H9 (cell line): ENCODE data around the gene VDAC2. TPM values are rescaled to one million over a fixed set of nuclear protein-coding genes. Genes with fewer than 3 reads are reported as not detected.

Source experiments
- DNase-seq: peaks from one replicate; pipeline ENCODE4 v3.0.0-alpha.2; 2017
- H2AFZ ChIP-seq: one replicate; pipeline ENCODE4 v1.6.1; 2013; ENCODE audit warnings: mild to moderate bottlenecking, low read length, control low read depth, moderate library complexity
- H2AK5ac ChIP-seq: 2 replicates; pipeline ENCODE4 v1.6.1; 2013; ENCODE audit warnings: low read length, control low read depth, mixed read lengths; ENCODE audit not compliant: insufficient read length
- H2BK120ac ChIP-seq: one replicate; pipeline ENCODE4 v1.6.1; 2013; ENCODE audit warnings: low read depth, mild to moderate bottlenecking, low read length, control low read depth, inconsistent platforms; ENCODE audit not compliant: poor library complexity, severe bottlenecking
- H2BK12ac ChIP-seq: 2 replicates; pipeline ENCODE4 v1.6.1; 2013; ENCODE audit warnings: low read length, control low read depth, mixed read lengths, low read depth; ENCODE audit not compliant: insufficient read length
- H2BK15ac ChIP-seq: 2 replicates; pipeline ENCODE4 v1.6.1; 2013; ENCODE audit warnings: low read depth, low read length, control low read depth
- H2BK20ac ChIP-seq: one replicate; pipeline ENCODE4 v1.6.1; 2013; ENCODE audit warnings: low read depth, mild to moderate bottlenecking, low read length, control low read depth, inconsistent platforms; ENCODE audit not compliant: poor library complexity, severe bottlenecking
- H2BK5ac ChIP-seq: 2 replicates; pipeline ENCODE4 v1.6.1; 2013; ENCODE audit warnings: low read length, control low read depth, mixed read lengths; ENCODE audit not compliant: insufficient read length
- H3K14ac ChIP-seq: 2 replicates; pipeline ENCODE4 v1.6.1; 2013; ENCODE audit warnings: low read length, control low read depth; ENCODE audit not compliant: insufficient read depth
- H3K18ac ChIP-seq: 2 replicates; pipeline ENCODE4 v1.6.1; 2013; ENCODE audit warnings: low read depth, mild to moderate bottlenecking, mixed read lengths, low read length, control low read depth; ENCODE audit not compliant: insufficient read length
- H3K23ac ChIP-seq: 2 replicates; pipeline ENCODE4 v1.6.1; 2013; ENCODE audit warnings: low read length, control low read depth, mixed read lengths, low read depth; ENCODE audit not compliant: insufficient read length
- H3K23me2 ChIP-seq: 2 replicates; pipeline ENCODE4 v1.6.1; 2013; ENCODE audit warnings: low read depth, mild to moderate bottlenecking, mixed read lengths, low read length, control low read depth; ENCODE audit not compliant: insufficient read length, poor library complexity, severe bottlenecking
- H3K27ac ChIP-seq: 2 replicates; pipeline ENCODE4 v1.5.1; 2013; ENCODE audit warnings: low read length, control low read depth, mixed read lengths, low read depth; ENCODE audit not compliant: insufficient read length
- H3K27me3 ChIP-seq: 2 replicates; pipeline ENCODE4 v1.6.1; 2013; ENCODE audit warnings: low read length, control low read depth, inconsistent platforms; ENCODE audit not compliant: insufficient read depth
- H3K4ac ChIP-seq: 2 replicates; pipeline ENCODE4 v1.6.1; 2013; ENCODE audit warnings: low read depth, mild to moderate bottlenecking, control low read depth, inconsistent platforms, low read length, moderate library complexity
- H3K4me1 ChIP-seq: 2 replicates; pipeline ENCODE4 v1.6.1; 2013; ENCODE audit warnings: low read length, control low read depth, inconsistent platforms; ENCODE audit not compliant: insufficient read depth
- H3K4me2 ChIP-seq: 2 replicates; pipeline ENCODE4 v1.6.1; 2013; ENCODE audit warnings: low read length, control low read depth, mixed read lengths; ENCODE audit not compliant: insufficient read length, insufficient read depth
- H3K56ac ChIP-seq: 2 replicates; pipeline ENCODE4 v1.6.1; 2013; ENCODE audit warnings: low read depth, mild to moderate bottlenecking, mixed read lengths, low read length, control low read depth; ENCODE audit not compliant: insufficient read length
- H3K79me1 ChIP-seq: 2 replicates; pipeline ENCODE4 v1.6.1; 2013; ENCODE audit warnings: low read depth, mild to moderate bottlenecking, moderate library complexity, low read length, control low read depth, inconsistent platforms; ENCODE audit not compliant: insufficient read depth, poor library complexity, severe bottlenecking
- H3K79me2 ChIP-seq: 2 replicates; pipeline ENCODE4 v1.6.1; 2013; ENCODE audit warnings: low read length, control low read depth, inconsistent platforms; ENCODE audit not compliant: insufficient read depth
- H3K9ac ChIP-seq: 2 replicates; pipeline ENCODE4 v1.6.1; 2013; ENCODE audit warnings: low read length, control low read depth, mixed read lengths; ENCODE audit not compliant: insufficient read length; ENCODE audit errors: extremely low read depth
- H3K9me3 ChIP-seq: one replicate; pipeline ENCODE4 v1.6.1; 2013; ENCODE audit warnings: low read depth, low read length, inconsistent platforms; ENCODE audit not compliant: control insufficient read depth
- H3T11ph ChIP-seq: one replicate; pipeline ENCODE4 v1.6.1; 2013; ENCODE audit warnings: mild to moderate bottlenecking, low read length, control low read depth, inconsistent platforms
- H4K20me1 ChIP-seq: one replicate; pipeline ENCODE4 v1.6.1; 2013; ENCODE audit not compliant: control insufficient read depth, insufficient read length, insufficient read depth
- H4K5ac ChIP-seq: 2 replicates; pipeline ENCODE4 v1.6.1; 2013; ENCODE audit warnings: low read depth, mild to moderate bottlenecking, mixed read lengths, low read length, control low read depth; ENCODE audit not compliant: insufficient read length
- H4K8ac ChIP-seq: replicated peaks from 2 replicates; pipeline ENCODE4 v1.6.1; 2013; ENCODE audit warnings: low read length, control low read depth, mixed read lengths, low read depth; ENCODE audit not compliant: insufficient read length
- H4K91ac ChIP-seq: 2 replicates; pipeline ENCODE4 v1.6.1; 2013; ENCODE audit warnings: low read depth, mild to moderate bottlenecking, moderate library complexity, mixed read lengths, low read length, control low read depth; ENCODE audit not compliant: insufficient read length
- H3K27ac Mint-ChIP-seq, 3 experiments: 2 replicates in 2 of 3; 3 replicates in 1 of 3; pipeline ENCODE4 v1.8.0; 2020 to 2021; ENCODE audit warnings: mixed read lengths in 3 of 3, mild to moderate bottlenecking in 1 of 3, moderate library complexity in 1 of 3
- H3K27me3 Mint-ChIP-seq: 2 replicates; pipeline ENCODE4 v1.8.0; 2021; ENCODE audit warnings: low read depth, mild to moderate bottlenecking, moderate library complexity, mixed read lengths
- H3K36me3 Mint-ChIP-seq, 3 experiments: 2 replicates in 2 of 3; 3 replicates in 1 of 3; pipeline ENCODE4 v1.8.0; 2020 to 2021; ENCODE audit warnings: low read depth in 3 of 3, mixed read lengths in 3 of 3; ENCODE audit not compliant: insufficient read depth in 1 of 3
- H3K4me1 Mint-ChIP-seq, 2 experiments: 2 replicates each; pipeline ENCODE4 v1.8.0; 2020; ENCODE audit warnings: mixed read lengths in 2 of 2
- H3K4me3 Mint-ChIP-seq, 2 experiments: 2 replicates in 1 of 2; 3 replicates in 1 of 2; pipeline ENCODE4 v1.8.0; 2020 to 2021; ENCODE audit warnings: mild to moderate bottlenecking in 2 of 2, mixed read lengths in 2 of 2, moderate library complexity in 1 of 2
- H3K9me3 Mint-ChIP-seq, 2 experiments: 2 replicates in 1 of 2; 3 replicates in 1 of 2; pipeline ENCODE4 v1.8.0; 2020; ENCODE audit warnings: mild to moderate bottlenecking in 2 of 2, mixed read lengths in 2 of 2, moderate library complexity in 1 of 2
- CTCF ChIP-seq: fragments of 200-600 bp; sonication (generic); conservative IDR thresholded peaks from 3 replicates; pipeline ENCODE4 v1.8.0; 2021; ENCODE audit warnings: antibody characterized with exemption, mild to moderate bottlenecking
- WGBS: extraction: QIAGEN DNeasy Blood & Tissue Kit; methylation state at CpG from one replicate; pipeline ENCODE4 v1.1.7; 2013; ENCODE audit warnings: missing lambda C conversion rate, low lambda C conversion rate, mixed read lengths; ENCODE audit not compliant: insufficient read length; ENCODE audit errors: extremely low coverage; 5-methylcytosine and 5-hydroxymethylcytosine counted together
- total RNA-seq: library from RNA; stranded (reverse); gene quantifications from 2 replicates; pipeline ENCODE4 v1.2.1, GENCODE V29; 2021

VDAC2 gene
- total RNA-seq, 1 experiment from 2014 or later: 271 TPM

DNA sequence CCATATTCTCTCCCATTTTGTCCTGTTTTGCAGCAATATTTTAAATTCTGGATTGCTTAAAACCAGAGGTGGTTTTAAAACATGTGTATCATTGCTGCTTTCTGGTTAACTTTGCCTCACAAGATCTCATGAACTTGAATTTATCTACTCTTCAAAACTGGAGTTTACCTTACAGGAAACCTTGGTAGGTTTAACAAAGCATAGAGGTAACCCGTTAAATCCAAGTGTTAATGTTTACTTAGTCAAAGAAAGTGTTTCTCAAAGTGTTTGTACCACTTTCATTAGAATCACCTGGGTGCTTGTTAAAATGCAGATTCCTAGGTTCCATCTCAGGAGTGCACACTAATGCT, 44.0 kb upstream of the VDAC2 start:
- Histone ChIP-seq H2AK5ac (no peak overlapping the region), H4K20me1 (no peaks in the 10 kb centered on the region), H3K18ac (no peak overlapping the region), H2AFZ (no peak overlapping the region), H3K23ac (no peak overlapping the region), H3K79me1 (no peaks in the 10 kb centered on the region), H3K23me2 (no peaks in the 10 kb centered on the region), H3K4me1 (no peaks in the 10 kb centered on the region; the same call in 1 of the 2 replicates), H2BK5ac (no peak overlapping the region), H2BK120ac (no peak overlapping the region), H3K9ac (no peak overlapping the region), H3K27me3 (no peaks in the 10 kb centered on the region), H3K4me2 (no peak overlapping the region), H3K79me2 (no peaks in the 10 kb centered on the region), H4K5ac (no peak overlapping the region), H3K56ac (no peak overlapping the region), H4K8ac (no peak overlapping the region), H3T11ph (no peak overlapping the region), H3K14ac (no peak overlapping the region), H2BK12ac (no peak overlapping the region), H2BK15ac (no peak overlapping the region), H3K27ac (no peak overlapping the region), H3K4ac (no peak overlapping the region), H2BK20ac (no peak overlapping the region), H3K9me3 (no peaks in the 10 kb centered on the region), H4K91ac (no peak overlapping the region)
- no CpG with 5 or more reads among the region's 1 CpG for WGBS
- H3K27me3 Mint-ChIP-seq: no peaks in the 10 kb centered on the region
- peaks cover 4 to 20% (median 18%) of the 10 kb centered on the region in 3 experiments; a peak in 5 of 7 replicates for H3K36me3 Mint-ChIP-seq
- H3K4me3 Mint-ChIP-seq: no peak overlapping the region
- H3K9me3 Mint-ChIP-seq: no peaks in the 10 kb centered on the region
- DNase-seq: no peak
- peaks cover 5 to 6% of the 10 kb centered on the region in 2 experiments for H3K4me1 Mint-ChIP-seq
- no peak for TF ChIP-seq CTCF
- peak overlapping the region in 1 of 3 experiments; percentile 14; a peak in 1 of 7 replicates for H3K27ac Mint-ChIP-seq
